HepG2 (cell line): ENCODE data around the gene CCDC97. TPM values are rescaled to one million over a fixed set of nuclear protein-coding genes. Genes with fewer than 3 reads are reported as not detected.

Source experiments
- ATAC-seq: fragments of 200-7000 bp; cut with Tn5 transposase; 3 replicates; pipeline ENCODE4 v1.9.1; 2020; ENCODE audit warnings: mild to moderate bottlenecking, moderate library complexity
- BruUV-seq: library from RNA; stranded (reverse); fragments of 400-500 nt; replicated peaks from 2 replicates; lab custom pipeline; 2021; lab: Mats Ljungman, UMichigan
- CTCF ChIA-PET: fragments of 300-600 bp; formaldehyde crosslinking; extraction: SDS; loops from one replicate; lab custom pipeline; 2021; ENCODE audit warnings: low total read pairs, inconsistent platforms, low intra/inter-chr PET ratio; lab: Yijun Ruan, JAX
- POLR2A ChIA-PET: fragments of 350-600 bp; sonication (Branson Sonifier 250); formaldehyde crosslinking; loops from one replicate; lab custom pipeline; 2020; ENCODE audit warnings: antibody characterized with exemption, inconsistent platforms; lab: Yijun Ruan, JAX
- DNase-seq: peaks from one replicate; pipeline ENCODE4 v3.0.0-alpha.2; 2015; ENCODE audit warnings: low spot score
- FAIRE-seq: peaks from 3 replicates; lab custom pipeline; 2011; peaks lifted over from hg19 to GRCh38; lab: Jason Lieb, UNC
- H2AFZ ChIP-seq: one replicate; pipeline ENCODE4 v1.6.1; 2011; ENCODE audit warnings: low read length, inconsistent platforms
- H3K27ac ChIP-seq: fragments of 300-600 bp; 3 replicates; pipeline ENCODE4 v1.8.0; 2011; ENCODE audit warnings: mixed run types, mild to moderate bottlenecking, mixed read lengths, low read length, inconsistent platforms; ENCODE audit not compliant: insufficient read depth; ENCODE audit errors: extremely low read length
- H3K27me3 ChIP-seq, 2 experiments: fragments of 200-600 bp in 1 of 2; 2 replicates in 1 of 2; 3 replicates in 1 of 2; pipeline versions ENCODE4 v1.6.0 to v1.8.0; 2011; ENCODE audit warnings: low read length in 2 of 2, mild to moderate bottlenecking in 2 of 2, moderate library complexity in 2 of 2, inconsistent platforms in 1 of 2; ENCODE audit not compliant: insufficient read depth in 2 of 2, control insufficient read depth in 1 of 2
- H3K36me3 ChIP-seq, 2 experiments: fragments of 200-600 bp in 1 of 2; replicated peaks in 1 of 2; 2 replicates in 1 of 2; 3 replicates in 1 of 2; pipeline versions ENCODE4 v1.5.1 to v1.8.0; 2011; ENCODE audit warnings: low read length in 2 of 2, inconsistent platforms in 1 of 2; ENCODE audit not compliant: insufficient read depth in 2 of 2, control insufficient read depth in 1 of 2
- H3K4me1 ChIP-seq: 2 replicates; pipeline ENCODE4 v1.5.1; 2012; ENCODE audit warnings: low read length, inconsistent platforms; ENCODE audit not compliant: insufficient read depth
- H3K4me2 ChIP-seq: 2 replicates; pipeline ENCODE4 v1.6.0; 2011; ENCODE audit warnings: low read depth, low read length, inconsistent platforms
- H3K4me3 ChIP-seq, 3 experiments: fragments of 200-600 bp in 1 of 3; sonication (generic), shearing (Covaris generic) in 1 of 3; replicated peaks in 1 of 3; 2 replicates each; pipeline ENCODE4 v1.5.1; 2011 to 2016; ENCODE audit warnings: low read length in 3 of 3, inconsistent platforms in 2 of 3, low read depth in 2 of 3, mild to moderate bottlenecking in 2 of 3, control low read depth in 1 of 3, mixed read lengths in 1 of 3; ENCODE audit not compliant: insufficient read depth in 1 of 3
- H3K79me2 ChIP-seq: one replicate; pipeline ENCODE4 v1.6.1; 2011; ENCODE audit warnings: low read length, inconsistent platforms; ENCODE audit not compliant: insufficient read depth
- H3K9ac ChIP-seq: 2 replicates; pipeline ENCODE4 v1.6.0; 2011; ENCODE audit warnings: mild to moderate bottlenecking, low read depth, low read length, inconsistent platforms; ENCODE audit not compliant: insufficient read depth
- H3K9me3 ChIP-seq: 2 replicates; pipeline ENCODE4 v1.5.1; 2012; ENCODE audit warnings: mild to moderate bottlenecking, low read length
- H4K20me1 ChIP-seq: 2 replicates; pipeline ENCODE4 v1.6.0; 2011; ENCODE audit warnings: inconsistent platforms, mild to moderate bottlenecking, low read length, moderate library complexity; ENCODE audit not compliant: insufficient read depth
- AGO2 ChIP-seq: fragments of 200-400 bp; formaldehyde crosslinking; optimal IDR thresholded peaks from 2 replicates; pipeline ENCODE3; 2017; ENCODE audit warnings: mild to moderate bottlenecking, low read depth, low read length, moderate library complexity
- ARID5B ChIP-seq: IDR thresholded peaks from 2 replicates; pipeline ENCODE4 v1.4.0; 2020; ENCODE audit warnings: mild to moderate bottlenecking, missing genetic modification reagents
- MLX ChIP-seq: IDR thresholded peaks from 2 replicates; pipeline ENCODE4 v1.6.1; 2016
- WGBS: methylation state at CpG from one replicate; pipeline ENCODE4 v1.1.6; 2017; ENCODE audit warnings: low lambda C conversion rate; 5-methylcytosine and 5-hydroxymethylcytosine counted together
- in situ Hi-C: cut with HindIII; loops from 2 replicates; pipeline ENCODE4 v1.10.0; 2017; ENCODE audit warnings: low pct_unique_long_range_greater_than_20kb; ENCODE audit not compliant: extremely low pct_ligation_motif_present
- intact Hi-C: fragments of 100-400 bp; cut with micrococcal nuclease; formaldehyde crosslinking; loops from one replicate; pipeline ENCODE4 v1.10.0; 2022; ENCODE audit not compliant: unreplicated experiment
- polyA plus RNA-seq, 8 experiments: library from polyadenylated mRNA; depleted of rRNA in 3 of 8; stranded (reverse) in 7 of 8; unstranded in 1 of 8; fragments of >200 nt; fragmentation: Illumina TruSeq in 4 of 8; extraction: Trizol in 4 of 8; gene quantifications; 2 replicates each; pipeline versions ENCODE4 v1.2.1 to v1.2.3, GENCODE V29; 2011 to 2016; ENCODE audit warnings: low read depth in 4 of 8, missing spikeins in 1 of 8, mixed read lengths in 1 of 8; ENCODE audit not compliant: insufficient read depth in 1 of 8
- total RNA-seq, 5 experiments: library from RNA; depleted of rRNA; stranded (reverse); fragments of >200 nt; fragmentation: Illumina TruSeq; extraction: Trizol; gene quantifications; 2 replicates each; pipeline ENCODE4 v1.2.3, GENCODE V29; 2016; ENCODE audit warnings: low read depth in 1 of 5

The CCDC97 gene
- total and polyA plus RNA-seq, 2 of the 13 experiments (the other 11 are each of a cell fraction or from before 2014, with no cell fraction given): 6.2 to 7.3 TPM

- Histone ChIP-seq H3K9me3 (no peaks in the 10 kb centered on the region), H4K20me1 (no peaks in the 10 kb centered on the region), H3K4me3 (no peak overlapping the region), H3K79me2 (no peaks in the 10 kb centered on the region), H3K4me2 (no peak overlapping the region), H3K4me1 (peaks cover 59% of the 10 kb centered on the region), H3K27me3 (no peaks in the 10 kb centered on the region), H3K27ac (peak overlapping the region; percentile 11), H3K9ac (no peak overlapping the region), H3K36me3 (peaks cover 13 to 37% of the 10 kb centered on the region in 2 experiments; a peak in 4 of 5 replicates), H2AFZ (no peak overlapping the region)
- DNase-seq (no peak), FAIRE-seq (no peak), ATAC-seq (no peak)
- BruUV-seq: no TSS peak
- WGBS: 91% methylated on average over 3 of the region's 4 CpGs
- in situ Hi-C loops: no loop called here
- ChIA-PET POLR2A (interaction anchor here (0.8 to 6.2 kb wide), 3 partner anchors 32 to 119 kb away, joined by 3 to 73 read pairs (median 5); partner anchors contain the start of genes B9D2 and TGFB1), CTCF (no interaction called here)
- intact Hi-C loops: no loop called here
- TF ChIP-seq AGO2 (peak; percentile 1), MLX (CRISPR knock-in tag) (no peak), ARID5B (CRISPR knock-in tag) (no peak)
Measured at GRCh38 chr19:41320568-41320967, 10.6 kb downstream of the CCDC97 start.
